Mucosa of rectum (tissue), 2 donors: ENCODE data around the gene AFAP1L1.

Source experiments
- H3K27ac ChIP-seq, 2 donors: one replicate each; pipeline ENCODE4 v1.7.0; 2013; ENCODE audit warnings: inconsistent platforms in 2 of 2, low read depth in 2 of 2, low read length in 2 of 2
- H3K27me3 ChIP-seq, 2 donors: one replicate each; pipeline ENCODE4 v1.7.0; 2013; ENCODE audit warnings: low read length in 2 of 2; ENCODE audit not compliant: control insufficient read depth in 2 of 2, insufficient read depth in 2 of 2
- H3K36me3 ChIP-seq, 2 donors: one replicate each; pipeline ENCODE4 v1.7.0; 2013; ENCODE audit warnings: low read length in 2 of 2; ENCODE audit not compliant: control insufficient read depth in 2 of 2, insufficient read depth in 2 of 2
- H3K4me1 ChIP-seq, 2 donors: one replicate each; pipeline ENCODE4 v1.7.0; 2013; ENCODE audit warnings: low read length in 2 of 2, mild to moderate bottlenecking in 1 of 2; ENCODE audit not compliant: control insufficient read depth in 2 of 2, insufficient read depth in 2 of 2
- H3K4me3 ChIP-seq, 2 donors: one replicate each; pipeline ENCODE4 v1.7.0; 2013; ENCODE audit warnings: low read length in 2 of 2
- H3K9ac ChIP-seq, 2 donors: one replicate each; pipeline ENCODE4 v1.7.0; 2013; ENCODE audit warnings: low read length in 2 of 2, low read depth in 1 of 2, mild to moderate bottlenecking in 1 of 2
- H3K9me3 ChIP-seq, 2 donors: one replicate each; pipeline ENCODE4 v1.7.0; 2013; ENCODE audit warnings: low read length in 2 of 2; ENCODE audit not compliant: control insufficient read depth in 2 of 2
- donor health status: healthy.
- donor health status: Normal muscosa, but diverticular disease.

AFAP1L1 gene

DNA sequence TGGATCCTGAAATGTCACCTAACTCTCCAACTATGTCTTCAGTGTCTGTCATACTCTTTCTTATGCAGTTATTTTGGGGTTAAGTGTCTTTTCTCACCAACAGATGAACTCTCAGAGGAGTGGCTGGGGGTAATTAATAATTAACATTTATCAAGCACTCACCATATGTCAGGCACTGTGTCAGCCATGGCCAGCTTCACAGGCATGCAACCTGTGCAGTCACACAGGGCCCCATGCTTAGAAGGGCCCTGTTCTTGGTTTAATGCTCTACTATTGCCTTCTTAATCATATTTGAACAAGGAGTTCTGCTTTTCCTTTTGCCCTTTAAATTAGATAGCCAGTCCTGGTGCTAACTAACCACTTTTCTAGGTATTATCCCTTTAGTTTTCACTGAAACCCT is 70.2 kb downstream of the AFAP1L1 start:
- Histone ChIP-seq H3K27me3 (no peaks in the 10 kb centered on the region), H3K4me3 (no peak overlapping the region), H3K27ac (no peak overlapping the region), H3K4me1 (peaks cover 6 to 12% of the 10 kb centered on the region in 2 donors), H3K9ac (no peak overlapping the region), H3K9me3 (no peaks in the 10 kb centered on the region), H3K36me3 (no peaks in the 10 kb centered on the region)

- H3K27me3 ChIP-seq, result no peaks in the 10 kb centered on the region
- H3K27ac ChIP-seq, result no peak overlapping the region
- no peak overlapping the region for H3K4me3 ChIP-seq
- peaks cover 7 to 15% of the 10 kb centered on the region in 2 donors for H3K36me3 ChIP-seq
- peaks cover 6 to 12% of the 10 kb centered on the region in 2 donors for H3K4me1 ChIP-seq
- H3K9ac ChIP-seq, result no peak overlapping the region
- no peaks in the 10 kb centered on the region for H3K9me3 ChIP-seq
These were observed 72.5 kb downstream of the AFAP1L1 start for GRCh38 chr5:149344151-149344550.

- peaks cover 19 to 25% of the 10 kb centered on the region in 2 donors for H3K36me3 ChIP-seq
- peak within 1 kb of the TSS; percentile 72 to 81 for H3K27ac ChIP-seq
- peak within 1 kb of the TSS; percentile 87 to 91 for H3K4me3 ChIP-seq
- peaks cover 6 to 12% of the 10 kb centered on the region in 2 donors for H3K4me1 ChIP-seq
- H3K9me3 ChIP-seq, result no peaks in the 10 kb centered on the region
- H3K9ac ChIP-seq, result peak within 1 kb of the TSS; percentile 71 to 78
- H3K27me3 ChIP-seq, result no peaks in the 10 kb centered on the region
These were observed 73.7 kb downstream of the AFAP1L1 start, which contains the start of gene GRPEL2 for GRCh38 chr5:149345147-149345891. GRPEL2 (plus strand) TSS chr5:149345499; CDS start chr5:149345540, 41 bp downstream.

- Histone ChIP-seq H3K4me3 (peak overlapping the region; percentile 87 to 91), H3K4me1 (peaks cover 6 to 12% of the 10 kb centered on the region in 2 donors), H3K36me3 (peaks cover 24 to 30% of the 10 kb centered on the region in 2 donors), H3K27ac (peak overlapping the region; percentile 72 to 81), H3K27me3 (no peaks in the 10 kb centered on the region), H3K9me3 (no peaks in the 10 kb centered on the region), H3K9ac (peak overlapping the region; percentile 66 to 71)
These were observed 74.2 kb downstream of the AFAP1L1 start for GRCh38 chr5:149345892-149346222.

DNA sequence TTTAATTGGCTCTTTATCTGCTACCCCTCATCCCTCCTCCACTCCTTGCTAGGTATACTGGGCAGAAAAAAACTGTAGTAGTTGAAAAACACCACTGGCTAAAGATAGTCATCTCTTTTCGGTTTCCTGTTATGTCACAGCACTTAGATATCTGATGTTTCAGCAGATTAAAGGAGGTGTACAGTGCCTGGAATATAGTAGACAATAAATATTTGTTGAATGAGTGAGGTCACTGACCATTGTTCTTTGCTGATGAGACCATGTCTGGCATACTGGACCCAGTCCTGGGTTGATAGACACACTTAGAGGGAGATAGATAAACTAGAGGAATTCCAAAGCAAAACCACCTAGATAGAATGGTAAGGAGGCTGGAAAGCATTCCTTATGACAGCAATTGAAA is 76.9 kb downstream of the AFAP1L1 start:
- Histone ChIP-seq H3K27ac (no peak overlapping the region), H3K36me3 (peaks cover 39 to 45% of the 10 kb centered on the region in 2 donors), H3K9me3 (no peaks in the 10 kb centered on the region), H3K4me1 (peaks cover 6 to 12% of the 10 kb centered on the region in 2 donors), H3K27me3 (no peaks in the 10 kb centered on the region), H3K9ac (no peak overlapping the region), H3K4me3 (no peak overlapping the region)

DNA sequence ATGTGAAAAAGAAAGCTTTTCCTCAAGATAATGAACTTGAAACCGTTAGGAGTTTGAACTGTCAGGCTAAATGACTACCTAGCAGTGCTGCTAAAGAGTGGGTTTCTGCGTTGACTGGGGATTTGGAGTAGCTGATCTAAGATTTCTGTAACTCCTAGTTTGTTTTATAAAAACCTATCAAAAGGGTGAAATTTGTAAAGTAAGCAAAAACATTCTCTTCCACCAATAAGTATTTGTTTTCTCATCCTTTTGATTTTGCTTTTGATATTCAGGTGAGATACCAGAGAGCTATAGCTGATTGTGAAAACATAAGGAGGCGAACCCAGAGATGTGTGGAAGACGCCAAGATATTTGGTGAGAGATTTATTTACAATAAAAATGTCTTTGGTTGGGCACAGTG is 77.7 kb downstream of the AFAP1L1 start:
- H3K4me3 ChIP-seq, result no peak overlapping the region
- no peak overlapping the region for H3K9ac ChIP-seq
- peaks cover 39 to 45% of the 10 kb centered on the region in 2 donors for H3K36me3 ChIP-seq
- peaks cover 6 to 12% of the 10 kb centered on the region in 2 donors for H3K4me1 ChIP-seq
- no peaks in the 10 kb centered on the region for H3K27me3 ChIP-seq
- no peak overlapping the region for H3K27ac ChIP-seq
- no peaks in the 10 kb centered on the region for H3K9me3 ChIP-seq

- Histone ChIP-seq H3K9me3 (no peaks in the 10 kb centered on the region), H3K27me3 (no peaks in the 10 kb centered on the region), H3K4me1 (no peaks in the 10 kb centered on the region), H3K27ac (no peak overlapping the region), H3K4me3 (no peak overlapping the region), H3K36me3 (peaks cover 44 to 50% of the 10 kb centered on the region in 2 donors), H3K9ac (no peak overlapping the region)
These were observed 80.5 kb downstream of the AFAP1L1 start for GRCh38 chr5:149352169-149352568.

GRCh38 chr5:149353911-149354310 is 82.3 kb downstream of the AFAP1L1 start:
- H3K9me3 ChIP-seq, result no peaks in the 10 kb centered on the region
- H3K4me3 ChIP-seq, result no peak overlapping the region
- peaks cover 9 to 10% of the 10 kb centered on the region in 2 donors for H3K4me1 ChIP-seq
- H3K27me3 ChIP-seq, result no peaks in the 10 kb centered on the region
- H3K27ac ChIP-seq, result no peak overlapping the region
- peaks cover 37 to 39% of the 10 kb centered on the region in 2 donors for H3K36me3 ChIP-seq
- H3K9ac ChIP-seq, result no peak overlapping the region

GRCh38 chr5:149355688-149356087 is 84.0 kb downstream of the AFAP1L1 start:
- Histone ChIP-seq H3K9ac (no peak overlapping the region), H3K36me3 (peaks cover 21 to 22% of the 10 kb centered on the region in 2 donors), H3K4me3 (no peak overlapping the region), H3K9me3 (no peaks in the 10 kb centered on the region), H3K4me1 (peaks cover 9 to 10% of the 10 kb centered on the region in 2 donors), H3K27me3 (no peaks in the 10 kb centered on the region), H3K27ac (no peak overlapping the region)

- no peaks in the 10 kb centered on the region for H3K27me3 ChIP-seq
- peaks cover 9 to 10% of the 10 kb centered on the region in 2 donors for H3K4me1 ChIP-seq
- H3K27ac ChIP-seq, result no peak overlapping the region
- no peak overlapping the region for H3K9ac ChIP-seq
- H3K4me3 ChIP-seq, result no peak overlapping the region
- H3K36me3 ChIP-seq, result peaks cover 14 to 15% of the 10 kb centered on the region in 2 donors
- H3K9me3 ChIP-seq, result no peaks in the 10 kb centered on the region
These were observed 84.7 kb downstream of the AFAP1L1 start for GRCh38 chr5:149356391-149356790.
